Muscle layer of colon (tissue), 2 donors: ENCODE measurements around the gene RAD9A.
"Not testable (repeated sequence)": the region's sequence is repeated elsewhere in the genome, so short reads cannot be mapped to it uniquely, and the experiment has no call there.

ENCODE experiments used
- H3K27ac ChIP-seq: one replicate; pipeline ENCODE4 v1.7.0; 2013; ENCODE audit warnings: low read depth, mild to moderate bottlenecking, low read length, moderate library complexity
- H3K27me3 ChIP-seq, 2 donors: one replicate each; pipeline ENCODE4 v1.7.0; 2013; ENCODE audit warnings: low read length in 2 of 2, mild to moderate bottlenecking in 2 of 2; ENCODE audit not compliant: insufficient read depth in 2 of 2, control insufficient read depth in 1 of 2
- H3K36me3 ChIP-seq: one replicate; pipeline ENCODE4 v1.7.0; 2013; ENCODE audit warnings: mild to moderate bottlenecking, low read length; ENCODE audit not compliant: insufficient read depth
- H3K4me1 ChIP-seq: one replicate; pipeline ENCODE4 v1.7.0; 2013; ENCODE audit warnings: mild to moderate bottlenecking, low read length; ENCODE audit not compliant: insufficient read depth
- H3K4me3 ChIP-seq, 2 donors: one replicate each; pipeline ENCODE4 v1.7.0; 2013; ENCODE audit warnings: low read length in 2 of 2, low read depth in 1 of 2, mild to moderate bottlenecking in 1 of 2, moderate library complexity in 1 of 2
- H3K9ac ChIP-seq: one replicate; pipeline ENCODE4 v1.7.0; 2013; ENCODE audit warnings: low read length
- H3K9me3 ChIP-seq: one replicate; pipeline ENCODE4 v1.7.0; 2013; ENCODE audit warnings: mild to moderate bottlenecking, low read length
- donor health status: abdominal sarcoma.
- donor health status: Adenocarcinoma of cecum.

RAD9A gene

GRCh38 chr11:67402192-67402839, 10.5 kb downstream of the RAD9A start:
- H3K9me3 ChIP-seq, H3K9ac ChIP-seq: not testable (repeated sequence)
- Histone ChIP-seq H3K4me3 (peak overlapping the region; percentile 21 to 66), H3K27ac (peak overlapping the region; percentile 53), H3K36me3 (peaks cover 22% of the 10 kb centered on the region), H3K4me1 (peaks cover 23% of the 10 kb centered on the region), H3K27me3 (peaks cover 0 to 35% of the 10 kb centered on the region in 2 donors)

GRCh38 chr11:67403085-67403484, 11.3 kb downstream of the RAD9A start:
- Histone ChIP-seq H3K36me3 (peaks cover 14% of the 10 kb centered on the region), H3K4me1 (peaks cover 23% of the 10 kb centered on the region), H3K27me3 (peaks cover 0 to 37% of the 10 kb centered on the region in 2 donors)
- not testable (repeated sequence) for H3K27ac ChIP-seq, H3K9ac ChIP-seq, H3K4me3 ChIP-seq, H3K9me3 ChIP-seq

GRCh38 chr11:67404515-67405195, 12.9 kb downstream of the RAD9A start:
- no peak overlapping the region for H3K4me3 ChIP-seq
- H3K9ac ChIP-seq, result no peak overlapping the region
- H3K9me3 ChIP-seq, result no peaks in the 10 kb centered on the region
- no peak overlapping the region for H3K27ac ChIP-seq
- H3K4me1 ChIP-seq, result peaks cover 15% of the 10 kb centered on the region
- H3K36me3 ChIP-seq, result no peaks in the 10 kb centered on the region
- H3K27me3 ChIP-seq, result peaks cover 1 to 52% of the 10 kb centered on the region in 2 donors

- Histone ChIP-seq H3K9ac (no peak overlapping the region), H3K9me3 (no peaks in the 10 kb centered on the region), H3K4me1 (peaks cover 12% of the 10 kb centered on the region), H3K27me3 (peaks cover 7 to 57% of the 10 kb centered on the region in 2 donors), H3K27ac (no peak overlapping the region), H3K4me3 (no peak overlapping the region), H3K36me3 (no peaks in the 10 kb centered on the region)
These were observed 13.4 kb downstream of the RAD9A start for GRCh38 chr11:67405196-67405567.

- peaks cover 10 to 63% of the 10 kb centered on the region in 2 donors for H3K27me3 ChIP-seq
- H3K9me3 ChIP-seq, result no peaks in the 10 kb centered on the region
- no peaks in the 10 kb centered on the region for H3K36me3 ChIP-seq
- H3K4me3 ChIP-seq, result no peak overlapping the region
- peaks cover 6% of the 10 kb centered on the region for H3K4me1 ChIP-seq
- H3K9ac ChIP-seq, result no peak overlapping the region
- H3K27ac ChIP-seq, result no peak overlapping the region
These were observed 14.0 kb downstream of the RAD9A start for GRCh38 chr11:67405688-67406339.

- Histone ChIP-seq H3K4me3 (no peak overlapping the region), H3K27me3 (peaks cover 15 to 70% of the 10 kb centered on the region in 2 donors), H3K27ac (no peak overlapping the region), H3K4me1 (peaks cover 5% of the 10 kb centered on the region), H3K9ac (no peak overlapping the region), H3K9me3 (no peaks in the 10 kb centered on the region), H3K36me3 (no peaks in the 10 kb centered on the region)
These were observed 14.7 kb downstream of the RAD9A start for GRCh38 chr11:67406420-67406968.

- H3K9ac ChIP-seq, result no peak overlapping the region
- H3K4me1 ChIP-seq, result peaks cover 3% of the 10 kb centered on the region
- no peaks in the 10 kb centered on the region for H3K36me3 ChIP-seq
- H3K9me3 ChIP-seq, result no peaks in the 10 kb centered on the region
- H3K27ac ChIP-seq, result no peak overlapping the region
- H3K27me3 ChIP-seq, result peaks cover 16 to 76% of the 10 kb centered on the region in 2 donors
- no peak overlapping the region for H3K4me3 ChIP-seq
These were observed 15.3 kb downstream of the RAD9A start for GRCh38 chr11:67406969-67407687.

GRCh38 chr11:67407688-67408163, 15.9 kb downstream of the RAD9A start:
- Histone ChIP-seq H3K36me3 (no peaks in the 10 kb centered on the region), H3K4me1 (no peaks in the 10 kb centered on the region), H3K27me3 (peaks cover 16 to 82% of the 10 kb centered on the region in 2 donors), H3K4me3 (no peak overlapping the region), H3K9ac (no peak overlapping the region), H3K9me3 (no peaks in the 10 kb centered on the region), H3K27ac (no peak overlapping the region)

GRCh38 chr11:67408437-67409200, 16.8 kb downstream of the RAD9A start:
- H3K4me3 ChIP-seq, result no peak overlapping the region
- H3K9me3 ChIP-seq, result no peaks in the 10 kb centered on the region
- H3K27me3 ChIP-seq, result peaks cover 16 to 91% of the 10 kb centered on the region in 2 donors
- no peak overlapping the region for H3K27ac ChIP-seq
- H3K9ac ChIP-seq, result no peak overlapping the region
- no peaks in the 10 kb centered on the region for H3K4me1 ChIP-seq
- H3K36me3 ChIP-seq, result no peaks in the 10 kb centered on the region

GRCh38 chr11:67409261-67409666, 17.5 kb downstream of the RAD9A start:
- H3K4me1 ChIP-seq, result no peaks in the 10 kb centered on the region
- peaks cover 16 to 89% of the 10 kb centered on the region in 2 donors for H3K27me3 ChIP-seq
- H3K36me3 ChIP-seq, result no peaks in the 10 kb centered on the region
- no peaks in the 10 kb centered on the region for H3K9me3 ChIP-seq
- H3K4me3 ChIP-seq, result no peak overlapping the region
- H3K27ac ChIP-seq, result no peak overlapping the region
- no peak overlapping the region for H3K9ac ChIP-seq
